KMS-11 (cell line): ENCODE data around the gene FGF14.
"Not testable (repeated sequence)": the region's sequence is repeated elsewhere in the genome, so short reads cannot be mapped to it uniquely, and the experiment has no call there.

Experiments used
- H2AFZ ChIP-seq: fragments of 200-600 bp; sonication (generic); 2 replicates; pipeline ENCODE4 v1.6.1; 2016; ENCODE audit warnings: antibody characterized with exemption, mixed run types, low read depth
- H3K27ac ChIP-seq: fragments of 200-600 bp; sonication (generic); 2 replicates; pipeline ENCODE4 v1.6.1; 2016; ENCODE audit warnings: mild to moderate bottlenecking, mixed run types
- H3K27me3 ChIP-seq: fragments of 200-600 bp; sonication (generic); 2 replicates; pipeline ENCODE4 v1.6.1; 2017; ENCODE audit warnings: mild to moderate bottlenecking, low read depth, mixed run types, moderate library complexity; ENCODE audit not compliant: insufficient read depth
- H3K36me3 ChIP-seq: fragments of 200-600 bp; sonication (generic); 2 replicates; pipeline ENCODE4 v1.6.1; 2017; ENCODE audit warnings: mild to moderate bottlenecking, mixed run types; ENCODE audit not compliant: insufficient read depth
- H3K4me1 ChIP-seq: fragments of 200-600 bp; sonication (generic); 2 replicates; pipeline ENCODE4 v1.6.1; 2016; ENCODE audit warnings: mild to moderate bottlenecking, low read depth, mixed run types; ENCODE audit not compliant: poor library complexity, severe bottlenecking
- H3K4me2 ChIP-seq: fragments of 200-600 bp; sonication (generic); 2 replicates; pipeline ENCODE4 v1.7.0; 2016; ENCODE audit warnings: mild to moderate bottlenecking, mixed run types
- H3K4me3 ChIP-seq: fragments of 200-600 bp; sonication (generic); IDR thresholded peaks from 2 replicates; pipeline ENCODE4 v1.6.1; 2017; ENCODE audit warnings: low read depth, low read length, mixed read lengths; ENCODE audit not compliant: insufficient read depth
- H3K79me2 ChIP-seq: fragments of 200-600 bp; sonication (generic); 2 replicates; pipeline ENCODE4 v1.6.1; 2016; ENCODE audit warnings: low read depth, mixed run types; ENCODE audit not compliant: insufficient read depth
- H3K9ac ChIP-seq: fragments of 200-600 bp; sonication (generic); 2 replicates; pipeline ENCODE4 v1.6.1; 2016; ENCODE audit warnings: mild to moderate bottlenecking, mixed run types
- H4K20me1 ChIP-seq: fragments of 200-600 bp; sonication (generic); 2 replicates; pipeline ENCODE4 v1.6.1; 2016; ENCODE audit warnings: mild to moderate bottlenecking, mixed run types; ENCODE audit not compliant: insufficient read depth
- TF ChIP-seq, protein P1 (sequence below): fragments of 200-600 bp; sonication (generic); conservative IDR thresholded peaks from 2 replicates; pipeline ENCODE4 v1.6.1; 2017; ENCODE audit warnings: low read depth, mild to moderate bottlenecking, antibody characterized with exemption, low read length, moderate library complexity, mixed read lengths

The FGF14 gene

DNA sequence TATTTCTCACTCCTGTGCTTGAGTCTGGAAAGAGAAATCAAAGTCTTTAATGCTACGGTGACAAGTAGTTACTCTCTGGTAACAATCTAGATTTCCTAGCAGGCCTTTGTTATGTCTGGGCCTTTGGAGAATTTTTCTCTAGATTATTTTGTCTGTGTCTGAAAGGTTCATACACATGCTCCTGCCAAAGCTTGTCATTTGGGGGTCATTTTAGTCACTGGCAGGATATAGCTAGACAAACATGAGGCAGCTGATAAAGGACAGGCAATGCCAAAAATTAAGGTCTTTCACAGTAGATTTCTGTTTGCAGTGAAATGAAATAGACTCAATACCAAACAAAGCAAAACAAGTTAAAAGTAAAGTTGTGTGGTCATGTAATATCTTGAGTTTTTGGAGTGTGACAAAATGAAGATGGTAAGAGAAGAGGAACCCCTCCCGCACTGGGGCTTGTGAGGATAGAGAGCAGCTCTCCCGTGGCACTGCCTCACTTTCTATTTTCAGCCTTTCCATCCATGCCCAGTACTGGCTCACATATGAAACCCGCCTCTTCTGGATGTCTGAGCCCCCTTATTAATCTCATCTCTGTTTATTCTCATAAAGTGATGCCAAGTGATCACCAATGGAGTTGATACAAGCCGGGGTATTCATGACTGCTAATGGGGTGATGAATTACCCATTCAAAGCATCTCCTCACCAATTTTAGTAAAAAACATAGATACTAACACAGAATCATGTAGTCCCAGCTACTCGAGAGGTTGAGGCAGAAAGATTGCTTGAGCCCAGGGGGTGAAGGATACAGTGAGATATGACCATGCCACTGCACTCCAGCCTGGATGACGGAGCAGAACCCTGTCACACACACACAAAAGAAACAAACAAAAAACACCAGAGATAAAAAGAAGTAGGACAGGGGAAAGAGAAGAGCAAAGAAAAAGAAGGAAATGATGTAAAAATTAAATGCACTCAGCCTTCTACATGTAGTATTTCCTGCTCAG lies 389.3 kb downstream of the FGF14 start:
- Histone ChIP-seq H3K4me1 (no peaks in the 10 kb centered on the region), H3K9ac (no peak overlapping the region), H3K4me3 (no peak overlapping the region), H4K20me1 (no peaks in the 10 kb centered on the region), H3K79me2 (no peaks in the 10 kb centered on the region), H2AFZ (no peak overlapping the region), H3K27me3 (no peaks in the 10 kb centered on the region), H3K27ac (no peak overlapping the region), H3K36me3 (no peaks in the 10 kb centered on the region), H3K4me2 (no peak overlapping the region)
- TF ChIP-seq, protein P1, sequence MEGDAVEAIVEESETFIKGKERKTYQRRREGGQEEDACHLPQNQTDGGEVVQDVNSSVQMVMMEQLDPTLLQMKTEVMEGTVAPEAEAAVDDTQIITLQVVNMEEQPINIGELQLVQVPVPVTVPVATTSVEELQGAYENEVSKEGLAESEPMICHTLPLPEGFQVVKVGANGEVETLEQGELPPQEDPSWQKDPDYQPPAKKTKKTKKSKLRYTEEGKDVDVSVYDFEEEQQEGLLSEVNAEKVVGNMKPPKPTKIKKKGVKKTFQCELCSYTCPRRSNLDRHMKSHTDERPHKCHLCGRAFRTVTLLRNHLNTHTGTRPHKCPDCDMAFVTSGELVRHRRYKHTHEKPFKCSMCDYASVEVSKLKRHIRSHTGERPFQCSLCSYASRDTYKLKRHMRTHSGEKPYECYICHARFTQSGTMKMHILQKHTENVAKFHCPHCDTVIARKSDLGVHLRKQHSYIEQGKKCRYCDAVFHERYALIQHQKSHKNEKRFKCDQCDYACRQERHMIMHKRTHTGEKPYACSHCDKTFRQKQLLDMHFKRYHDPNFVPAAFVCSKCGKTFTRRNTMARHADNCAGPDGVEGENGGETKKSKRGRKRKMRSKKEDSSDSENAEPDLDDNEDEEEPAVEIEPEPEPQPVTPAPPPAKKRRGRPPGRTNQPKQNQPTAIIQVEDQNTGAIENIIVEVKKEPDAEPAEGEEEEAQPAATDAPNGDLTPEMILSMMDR: no peak

DNA sequence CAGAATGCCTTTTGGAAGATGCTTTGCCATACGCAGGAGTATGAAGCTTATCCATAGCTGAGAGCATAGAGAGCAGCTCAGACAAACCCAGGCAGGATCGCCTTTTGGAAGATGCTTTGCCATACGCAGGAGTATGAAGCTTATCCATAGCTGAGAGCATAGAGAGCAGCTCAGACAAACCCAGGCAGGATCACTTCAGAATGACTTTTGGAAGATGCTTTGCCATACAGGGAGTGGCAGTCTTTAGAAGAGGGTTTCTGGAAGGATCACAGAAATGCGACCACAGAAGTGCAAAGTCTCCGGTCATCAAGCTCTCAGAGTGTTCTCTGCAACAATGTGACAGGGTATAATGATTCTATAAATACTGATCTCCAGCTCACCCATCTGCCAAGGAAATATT lies 390.4 kb downstream of the FGF14 start:
- not testable (repeated sequence) for H3K4me1 ChIP-seq, H3K36me3 ChIP-seq, H4K20me1 ChIP-seq, H3K27ac ChIP-seq, H3K9ac ChIP-seq, H3K79me2 ChIP-seq, H3K4me3 ChIP-seq, H3K4me2 ChIP-seq, H3K27me3 ChIP-seq, H2AFZ ChIP-seq

DNA sequence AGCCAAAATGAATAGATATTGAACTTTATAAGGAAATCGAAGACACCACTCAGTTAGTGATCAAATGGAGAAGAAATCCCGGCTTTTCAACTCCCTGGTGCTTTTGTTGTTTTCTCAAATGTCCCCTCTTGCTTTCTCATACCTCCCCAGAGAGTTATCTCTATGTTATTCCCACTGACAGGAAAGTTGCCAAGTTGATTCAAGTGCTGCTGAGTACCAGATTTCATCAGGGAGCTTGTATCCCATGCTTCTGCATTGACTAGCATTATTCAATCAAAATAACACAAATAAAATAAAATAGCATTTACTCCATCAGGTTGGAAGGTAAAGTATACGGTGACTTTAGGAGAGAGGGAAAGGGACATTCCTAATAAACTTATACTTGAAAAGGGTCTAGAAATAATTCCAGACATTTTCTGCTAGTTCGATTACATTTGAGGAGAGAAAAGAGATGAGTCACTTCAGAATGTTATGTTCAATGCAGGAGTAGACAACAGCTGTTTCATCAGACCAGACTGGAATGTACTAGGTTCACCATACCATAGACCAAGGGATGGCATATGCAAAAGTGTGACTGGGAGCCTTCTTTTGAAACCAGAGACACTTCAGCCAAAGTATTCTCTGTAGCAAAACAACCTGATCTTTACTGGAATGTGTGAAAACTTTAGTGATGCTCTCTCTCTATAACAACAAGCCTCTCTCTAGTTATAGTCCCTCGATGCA lies 397.8 kb downstream of the FGF14 start:
- Histone ChIP-seq H4K20me1 (no peaks in the 10 kb centered on the region), H3K27ac (no peak overlapping the region), H3K9ac (no peak overlapping the region), H3K36me3 (no peaks in the 10 kb centered on the region), H2AFZ (no peak overlapping the region), H3K4me2 (no peak overlapping the region), H3K4me1 (no peaks in the 10 kb centered on the region), H3K79me2 (no peaks in the 10 kb centered on the region), H3K4me3 (no peak overlapping the region), H3K27me3 (no peaks in the 10 kb centered on the region)
- TF ChIP-seq, protein P1: no peak

DNA sequence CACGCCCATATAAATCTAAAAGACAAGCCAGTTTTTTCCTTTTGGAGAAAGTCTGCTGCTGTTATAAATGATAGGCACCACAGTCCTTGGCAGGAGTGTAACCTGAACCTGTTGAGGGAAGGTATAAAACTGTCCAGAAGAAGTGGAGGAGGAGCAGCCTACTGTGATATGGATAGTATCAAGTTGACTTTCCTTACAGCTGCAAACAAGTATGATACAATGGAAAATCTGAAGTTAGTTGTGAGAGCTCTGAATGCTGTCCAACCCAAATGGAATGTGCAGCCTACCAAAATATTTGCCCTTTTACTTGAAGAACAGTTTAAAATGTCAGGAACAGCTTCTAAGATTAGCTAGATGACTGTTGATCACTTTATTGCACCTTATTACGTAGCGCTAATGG lies 399.6 kb downstream of the FGF14 start:
- Histone ChIP-seq H4K20me1 (no peaks in the 10 kb centered on the region), H3K27ac (no peak overlapping the region), H3K27me3 (no peaks in the 10 kb centered on the region), H2AFZ (no peak overlapping the region), H3K4me1 (no peaks in the 10 kb centered on the region), H3K36me3 (no peaks in the 10 kb centered on the region), H3K9ac (no peak overlapping the region), H3K4me2 (no peak overlapping the region), H3K4me3 (no peak overlapping the region), H3K79me2 (no peaks in the 10 kb centered on the region)
- TF ChIP-seq, protein P1: no peak

DNA sequence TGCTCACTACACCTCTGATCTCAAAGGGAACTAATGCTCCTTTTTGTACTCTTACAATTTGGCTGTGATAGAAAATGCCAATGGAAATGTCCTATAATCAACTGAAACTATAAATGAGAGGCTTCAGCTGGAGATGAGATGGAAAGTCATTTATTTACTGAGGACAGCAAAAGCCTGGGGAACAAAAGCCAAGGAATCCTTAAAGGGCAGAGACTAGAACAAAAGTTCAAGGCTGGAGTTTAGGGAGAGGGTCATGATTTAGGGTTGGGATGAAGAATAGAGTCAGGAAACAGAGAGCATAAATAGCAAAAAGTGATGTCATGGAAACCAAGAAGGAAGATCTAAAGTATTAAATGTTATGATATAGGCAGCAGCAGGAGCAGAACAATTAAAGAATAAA lies 401.1 kb downstream of the FGF14 start:
- no peaks in the 10 kb centered on the region for H3K79me2 ChIP-seq
- H3K9ac ChIP-seq: no peak overlapping the region
- no peaks in the 10 kb centered on the region for H3K36me3 ChIP-seq
- no peak overlapping the region for H2AFZ ChIP-seq
- H3K4me3 ChIP-seq: no peak overlapping the region
- TF ChIP-seq, protein P1: no peak
- H4K20me1 ChIP-seq: no peaks in the 10 kb centered on the region
- H3K27ac ChIP-seq: no peak overlapping the region
- H3K27me3 ChIP-seq: no peaks in the 10 kb centered on the region
- H3K4me2 ChIP-seq: no peak overlapping the region
- H3K4me1 ChIP-seq: no peaks in the 10 kb centered on the region
